NCI-H1694 (cell line): Measurements from ENCODE around the gene DKKL1.
"Not testable (repeated sequence)": the region's sequence is repeated elsewhere in the genome, so short reads cannot be mapped to it uniquely, and the experiment has no call there.

Source experiments
- DNase-seq: peaks from one replicate; lab custom pipeline; 2025; lab: John Stamatoyannopoulos, UW

DKKL1 gene

DNA sequence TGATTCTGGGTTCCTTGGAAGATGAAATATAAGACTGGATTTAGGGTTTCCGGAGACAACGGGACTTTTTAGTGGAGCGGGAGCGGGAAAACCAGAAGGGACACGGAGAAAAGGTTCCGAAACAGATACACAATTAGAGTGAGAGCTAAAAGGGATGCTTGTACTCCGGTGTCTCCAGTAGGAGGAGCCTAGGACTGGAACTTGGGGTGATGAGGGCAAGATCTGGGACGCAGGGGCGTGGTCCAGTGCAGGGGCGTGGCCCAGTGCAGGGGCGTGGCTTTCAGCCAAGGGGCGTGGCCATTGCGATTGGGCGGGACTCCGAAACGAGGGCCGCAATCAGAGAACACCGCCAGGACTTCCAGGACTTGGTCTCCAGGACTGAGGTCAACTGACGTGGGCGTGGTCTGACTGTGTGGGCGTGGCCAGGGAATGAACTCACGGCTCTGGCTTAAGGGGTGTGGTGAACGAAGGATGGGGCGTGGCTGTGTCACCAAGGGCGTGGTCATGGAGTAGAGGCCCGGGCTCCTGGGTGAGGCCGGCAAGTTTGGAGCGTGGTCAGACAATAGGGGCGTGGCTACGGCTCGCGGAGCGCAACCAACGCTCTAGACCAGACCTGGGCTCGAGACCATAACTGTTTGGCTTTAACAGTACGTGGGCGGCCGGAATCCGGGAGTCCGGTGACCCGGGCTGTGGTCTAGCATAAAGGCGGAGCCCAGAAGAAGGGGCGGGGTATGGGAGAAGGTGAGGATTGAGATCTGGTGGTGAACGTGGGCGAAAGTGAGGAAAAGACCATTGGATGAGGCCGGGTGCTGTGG is at the start of gene DKKL1:
TSS of gene DKKL1 (plus strand) at position 610 of the 815 bp plus-strand sequence. CDS start at position 732, 122 bp downstream.
- DNase-seq, result peak; percentile 17

DNA sequence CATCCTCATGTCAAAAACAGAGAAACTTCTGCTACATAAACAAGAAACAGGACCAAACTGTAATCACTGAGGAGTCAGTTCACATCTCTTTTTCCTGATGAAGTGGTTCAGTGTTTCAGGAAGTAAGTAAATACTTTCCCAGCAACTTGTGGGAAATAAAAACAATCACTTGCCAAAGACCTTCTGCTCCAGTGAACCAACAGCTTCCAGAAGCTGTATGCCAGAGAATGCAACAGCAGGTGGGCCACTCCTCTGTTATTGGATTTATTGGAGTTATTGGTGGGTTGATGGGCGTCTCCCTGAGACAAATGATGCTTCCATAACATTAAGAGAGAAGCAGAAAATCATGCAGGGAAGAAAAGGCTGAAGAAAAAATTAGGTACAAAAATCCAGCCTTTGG is 48.6 kb upstream of the DKKL1 start:
- no peak for DNase-seq

- no peak for DNase-seq
These were observed 47.4 kb upstream of the DKKL1 start for GRCh38 chr19:49316284-49316683.

DNA sequence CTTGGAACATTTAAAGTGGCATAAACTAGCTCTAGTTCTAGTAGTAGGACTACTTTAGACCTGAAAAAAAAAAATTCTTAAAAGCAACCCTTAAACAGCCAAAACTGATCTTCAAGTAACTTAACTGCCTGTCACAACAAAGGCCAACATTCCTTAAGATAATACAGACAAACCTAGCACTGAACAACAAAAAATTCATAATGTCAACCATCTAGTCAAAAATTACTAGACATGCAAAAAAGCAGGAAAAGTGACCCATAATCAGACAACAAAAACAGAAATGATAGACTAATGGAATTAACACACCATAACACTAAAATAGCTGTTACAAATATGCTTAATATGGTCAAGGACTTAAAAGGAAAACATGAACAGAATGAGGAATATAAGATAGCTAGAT is 45.4 kb upstream of the DKKL1 start:
- no peak for DNase-seq

- no peak for DNase-seq
These were observed 38.7 kb upstream of the DKKL1 start, which contains the start of gene SLC6A16 for GRCh38 chr19:49324801-49325576. TSS of gene SLC6A16 (minus strand) at chr19:49325191. CDS start at chr19:49311347, 13,844 bp downstream.

DNA sequence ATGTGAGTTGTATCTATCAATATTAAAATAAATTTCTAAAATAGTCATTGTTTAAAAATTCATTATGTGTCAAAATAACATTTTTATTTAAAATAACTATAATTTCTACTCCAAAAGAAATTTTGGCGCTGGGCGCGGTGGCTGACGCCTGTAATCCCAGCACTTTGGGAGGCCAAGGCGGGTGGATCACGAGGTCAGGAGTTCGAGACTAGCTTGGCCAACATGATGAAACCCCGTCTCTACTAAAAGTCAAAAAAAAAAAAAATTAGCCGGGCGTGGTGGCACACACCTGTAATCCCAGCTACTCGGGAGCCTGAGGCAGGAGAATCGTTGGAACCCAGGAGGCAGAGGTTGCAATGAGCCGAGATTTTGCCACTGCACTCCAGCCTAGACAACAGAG is 37.9 kb upstream of the DKKL1 start:
- not testable (repeated sequence) for DNase-seq

DNA sequence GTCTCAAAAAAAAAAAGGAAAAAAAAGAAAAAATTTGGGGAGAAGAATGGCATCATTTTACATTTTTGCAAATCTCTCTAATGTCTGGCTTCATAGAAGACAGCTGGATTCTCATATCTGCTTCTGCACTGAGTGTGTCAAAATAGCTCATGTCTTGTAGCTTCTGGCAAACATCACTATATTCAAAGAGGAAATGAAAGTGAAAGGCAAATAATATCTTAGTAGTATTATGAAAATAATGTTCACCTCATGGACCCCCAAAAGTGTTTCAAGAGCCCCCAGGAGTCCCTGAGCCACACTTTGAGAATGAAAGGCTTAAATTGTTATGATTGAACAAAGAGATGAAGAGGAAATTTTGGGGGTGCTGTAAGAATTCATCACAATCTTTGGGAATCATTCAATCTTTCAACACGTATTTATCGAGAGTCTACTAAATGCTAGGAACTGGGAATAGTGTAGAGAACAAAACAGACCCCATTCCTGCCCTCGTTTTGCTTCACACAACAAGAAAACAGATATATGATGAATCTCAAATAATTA is 37.4 kb upstream of the DKKL1 start:
- DNase-seq, result no peak

GRCh38 chr19:49327878-49328544 is 35.7 kb upstream of the DKKL1 start:
- DNase-seq, result peak; percentile 10

DNA sequence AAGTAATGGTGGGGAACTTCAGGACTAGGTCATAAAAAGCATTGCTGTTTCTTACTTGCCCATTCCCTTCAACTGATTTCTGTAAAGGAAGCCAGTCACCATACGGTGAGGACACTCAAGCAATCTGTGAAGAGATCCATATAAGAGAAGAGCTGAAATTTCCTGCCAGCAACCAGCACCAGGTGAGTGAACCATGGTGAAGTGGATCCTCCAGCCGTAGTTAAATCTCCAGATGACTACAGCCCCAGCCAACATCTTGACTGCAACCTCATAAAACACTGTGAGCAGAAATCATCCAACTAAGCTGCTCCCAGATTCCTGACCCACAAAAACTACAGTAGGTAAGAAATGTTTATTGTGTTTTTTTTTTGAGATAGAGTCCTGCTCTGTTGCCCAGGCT is 34.9 kb upstream of the DKKL1 start:
- DNase-seq, result no peak

GRCh38 chr19:49331187-49331586 is 32.5 kb upstream of the DKKL1 start:
- DNase-seq, result not testable (repeated sequence)

GRCh38 chr19:49331616-49332055 is 32.0 kb upstream of the DKKL1 start:
- DNase-seq, result no peak

DNA sequence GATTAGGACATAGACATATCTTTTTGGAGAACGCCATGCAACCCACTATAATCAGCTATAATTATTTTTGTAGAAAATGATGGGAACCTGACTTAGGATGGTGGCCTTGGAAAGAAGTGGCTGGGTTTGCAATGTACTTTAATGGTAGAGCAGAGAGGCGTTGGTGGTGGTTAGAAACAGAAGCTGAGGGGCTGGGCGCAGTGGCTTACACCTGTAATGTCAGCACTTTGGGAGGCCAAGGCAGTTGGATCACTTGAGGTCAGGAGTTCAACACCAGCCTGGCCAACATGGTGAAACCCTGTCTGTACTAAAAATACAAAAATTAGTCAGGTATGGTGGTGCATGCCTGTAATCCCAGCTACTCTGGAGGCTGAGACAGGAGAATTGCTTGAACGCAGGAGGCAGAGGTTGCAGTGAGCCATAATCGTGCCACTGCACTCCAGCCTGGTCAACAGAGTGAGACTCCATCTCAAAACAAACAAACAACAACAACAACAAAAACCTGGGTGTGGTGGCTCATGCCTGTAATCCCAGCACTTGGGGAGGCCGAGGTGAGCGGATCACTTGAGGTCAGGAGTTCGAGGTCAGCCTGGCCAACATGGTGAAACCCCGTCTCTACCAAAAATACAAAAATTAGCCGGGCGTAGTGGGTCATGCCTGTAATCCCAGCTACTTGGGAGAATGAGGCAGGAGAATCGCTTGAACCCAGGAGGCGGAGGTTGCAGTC is 30.8 kb upstream of the DKKL1 start:
- DNase-seq, result not testable (repeated sequence)

DNA sequence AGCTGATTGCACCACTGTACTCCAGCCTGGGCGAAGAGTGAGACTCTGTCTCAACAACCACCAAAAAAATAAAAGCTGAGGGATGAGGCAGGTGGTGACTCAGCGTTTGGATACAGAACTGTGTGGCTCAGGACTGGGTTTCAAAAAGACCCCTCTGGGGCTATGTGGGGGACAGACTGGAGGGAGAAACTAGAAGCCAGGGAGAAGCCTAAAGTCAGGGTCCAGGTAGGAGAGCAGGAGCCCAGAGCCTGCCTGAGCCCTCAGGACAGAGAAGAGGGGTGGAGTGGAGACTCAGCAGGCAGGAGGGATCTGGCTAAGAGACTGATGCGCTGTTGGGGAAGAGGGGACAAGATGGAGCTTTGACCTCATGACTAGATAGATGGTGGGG is 30.3 kb upstream of the DKKL1 start:
- no peak for DNase-seq

DNA sequence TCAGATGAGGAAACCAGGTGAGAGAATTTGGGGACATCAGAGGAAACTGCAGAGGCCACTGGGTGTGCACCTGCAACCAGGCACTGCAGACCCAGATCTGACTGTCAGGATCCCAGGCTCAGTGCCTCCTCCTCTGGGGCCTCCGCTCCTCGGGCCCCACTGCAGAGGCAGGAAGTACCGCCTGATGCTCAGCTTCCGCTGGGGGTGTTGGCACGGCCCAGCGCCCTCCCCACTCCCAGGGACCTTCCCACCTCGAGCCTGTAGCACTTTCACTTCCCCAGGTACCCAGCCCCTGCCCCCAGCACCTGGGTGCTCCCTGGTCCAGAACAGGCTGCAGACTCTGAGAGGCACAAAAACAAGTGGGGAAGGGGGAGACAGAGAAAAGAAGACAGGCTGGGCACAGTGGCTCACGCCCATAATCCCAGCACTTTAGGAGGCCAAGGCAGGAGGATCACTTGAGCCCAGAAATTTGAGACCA is 29.8 kb upstream of the DKKL1 start:
- no peak for DNase-seq

DNA sequence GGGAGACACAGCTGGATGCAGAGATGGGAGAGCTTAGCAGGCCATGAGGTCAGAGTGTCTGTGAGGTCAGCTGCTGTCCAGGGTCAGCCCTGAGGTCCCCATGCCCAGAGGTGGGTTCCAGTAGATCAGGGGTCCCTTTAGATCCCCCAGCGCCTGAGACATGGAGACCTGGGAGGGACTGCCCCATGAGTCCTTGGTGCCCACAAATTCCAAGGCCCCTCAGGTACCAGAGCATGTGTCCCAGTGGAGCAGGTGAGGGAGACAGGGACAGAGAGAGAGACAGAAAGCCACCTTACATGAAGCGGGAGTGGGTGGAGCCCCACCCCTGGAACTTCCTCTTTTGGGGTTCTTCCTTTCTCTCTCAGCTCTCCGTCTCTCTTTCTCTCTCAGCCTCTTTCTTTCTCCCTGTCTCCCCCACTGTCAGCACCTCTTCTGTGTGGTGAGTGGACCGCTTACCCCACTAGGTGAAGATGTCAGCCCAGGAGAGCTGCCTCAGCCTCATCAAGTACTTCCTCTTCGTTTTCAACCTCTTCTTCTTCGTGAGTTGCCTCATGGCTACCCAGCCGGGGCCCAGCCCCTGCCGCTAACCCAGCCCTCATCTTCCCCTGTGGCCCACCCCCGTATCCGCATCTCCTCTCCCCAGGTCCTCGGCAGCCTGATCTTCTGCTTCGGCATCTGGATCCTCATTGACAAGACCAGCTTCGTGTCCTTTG is 28.4 kb upstream of the DKKL1 start, which contains the start of gene CD37:
TSS of gene CD37 (plus strand) at position 336 of the 713 bp plus-strand sequence. CDS start at position 471, 135 bp downstream.
- DNase-seq, result no peak

DNA sequence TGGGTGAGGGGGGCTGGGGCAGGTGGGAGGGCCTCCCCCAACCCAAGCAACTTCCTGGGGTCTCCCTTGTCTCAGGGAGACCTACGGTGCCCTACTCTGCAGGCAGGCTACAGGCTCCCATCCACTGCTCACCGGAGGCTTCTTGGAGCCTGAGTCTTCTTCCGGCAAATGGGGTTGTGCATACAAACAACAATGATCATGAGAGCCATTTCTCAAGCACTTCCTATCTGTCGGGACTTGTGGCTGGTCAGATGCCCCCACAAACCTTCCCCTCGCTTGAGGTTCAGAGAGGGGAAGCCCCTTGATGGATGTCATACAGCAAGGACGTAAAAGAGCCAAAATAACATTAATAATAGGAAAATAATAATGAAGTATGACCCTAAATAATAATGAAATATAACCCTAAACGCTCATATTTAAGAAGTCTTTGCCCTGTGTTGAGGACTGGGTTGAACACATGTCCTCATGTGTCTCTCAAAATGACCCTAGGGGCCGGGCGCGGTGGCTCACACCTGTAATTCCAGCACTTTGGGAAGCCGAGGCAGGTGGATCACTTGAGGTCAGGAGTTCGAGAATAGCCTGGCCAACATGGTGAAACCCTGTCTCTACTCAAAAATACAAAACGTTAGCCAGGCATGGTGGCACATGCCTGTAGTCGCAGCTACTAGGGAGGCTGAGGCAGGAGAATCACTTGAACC is 27.7 kb upstream of the DKKL1 start:
- DNase-seq, result no peak

GRCh38 chr19:49336482-49337266 is 27.0 kb upstream of the DKKL1 start:
- no peak for DNase-seq

DNA sequence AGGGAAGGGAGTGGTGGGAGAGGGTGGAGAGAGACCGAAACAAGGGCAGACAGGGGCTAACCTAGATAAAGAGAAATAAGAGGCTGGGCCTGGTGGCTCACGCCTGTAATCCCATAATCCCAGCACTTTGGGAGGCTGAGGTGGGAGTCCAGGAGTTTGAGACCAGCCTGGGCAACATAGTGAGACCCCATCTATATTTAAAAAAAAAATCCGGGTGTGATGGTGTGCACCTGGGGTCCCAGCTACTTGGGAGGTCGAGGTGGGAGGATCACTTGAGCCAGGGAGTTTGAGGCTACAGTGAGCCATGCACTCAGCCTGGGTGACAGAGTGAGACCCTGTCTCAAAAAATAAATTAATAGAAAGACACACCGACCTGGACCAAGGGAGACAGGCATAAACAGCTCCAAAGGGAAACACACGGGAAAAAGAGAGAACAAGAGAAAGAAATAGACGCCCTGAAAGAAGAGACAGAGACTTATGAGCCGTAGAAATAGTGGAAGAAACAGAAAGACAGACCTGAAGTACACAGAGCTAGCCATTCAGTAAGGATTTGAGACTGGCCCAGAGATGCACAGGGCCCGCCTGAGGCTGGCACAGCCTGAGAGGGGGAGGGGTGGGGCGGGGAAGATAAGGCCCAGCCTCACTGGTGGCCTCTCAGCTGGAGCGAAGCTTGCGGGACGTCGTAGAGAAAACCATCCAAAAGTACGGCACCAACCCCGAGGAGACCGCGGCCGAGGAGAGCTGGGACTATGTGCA is 26.2 kb upstream of the DKKL1 start:
- no peak for DNase-seq
